B cell (primary cell): ENCODE data around the gene SYNRG.

Experiments used
- CTCF ChIP-seq: fragments of 200-600 bp; IDR thresholded peaks from one replicate; pipeline ENCODE4 v1.8.0; 2022; ENCODE audit warnings: antibody characterized with exemption, mild to moderate bottlenecking
- EZH2 ChIP-seq: IDR thresholded peaks from 2 replicates; pipeline ENCODE4 v1.6.1; 2012; ENCODE audit warnings: borderline replicate concordance, low read depth, mild to moderate bottlenecking, moderate library complexity, low read length; ENCODE audit not compliant: insufficient read depth, poor library complexity, severe bottlenecking

- TF ChIP-seq CTCF = no peak
- no peak for TF ChIP-seq EZH2
These were observed 91.3 kb downstream of the SYNRG start for GRCh38 chr17:37517881-37518280.
